Measurements from ENCODE around the gene AIP. TPM values are rescaled to one million over a fixed set of nuclear protein-coding genes. Genes with fewer than 3 reads are reported as not detected.

AIP gene
- total RNA-seq, 1 experiment from 2014 or later = 35.6 TPM

GRCh38 chr11:67528376-67528775, 45.5 kb downstream of the AIP start:
- Histone ChIP-seq H3K79me1 (ENCODE audit: insufficient read depth, low read depth, low read length, poor library complexity, severe bottlenecking) (no peaks in the 10 kb centered on the region), H2BK5ac (ENCODE audit: insufficient read length, low read length) (no peak overlapping the region), H2AK5ac (ENCODE audit: insufficient read length, low read length) (no peak overlapping the region), H2AFZ (ENCODE audit: low read length) (no peak overlapping the region), H3K14ac (ENCODE audit: insufficient read depth, low read length) (no peak overlapping the region), H4K20me1 (ENCODE audit: control insufficient read depth, insufficient read depth, insufficient read length) (no peaks in the 10 kb centered on the region), H3K23ac (ENCODE audit: insufficient read length, low read depth, low read length) (no peak overlapping the region), H4K5ac (ENCODE audit: insufficient read length, low read depth, low read length) (no peak overlapping the region), H2BK15ac (ENCODE audit: low read depth, low read length) (no peak overlapping the region), H3K9ac (ENCODE audit: extremely low read depth, insufficient read length, low read length) (no peak overlapping the region), H3K27ac (ENCODE audit: insufficient read length, low read depth, low read length) (no peak overlapping the region), H3K79me2 (ENCODE audit: insufficient read depth, low read length) (no peaks in the 10 kb centered on the region), H4K8ac (replicated peaks; ENCODE audit: insufficient read length, low read depth, low read length) (no peak overlapping the region), H4K91ac (ENCODE audit: insufficient read length, low read depth, low read length) (no peak overlapping the region), H3K18ac (ENCODE audit: insufficient read length, low read depth, low read length) (no peak overlapping the region), H2BK12ac (ENCODE audit: insufficient read length, low read depth, low read length) (no peak overlapping the region), H3K4me2 (ENCODE audit: insufficient read depth, insufficient read length, low read length) (no peak overlapping the region), H3T11ph (ENCODE audit: low read length) (no peak overlapping the region), H2BK20ac (ENCODE audit: low read depth, low read length, poor library complexity, severe bottlenecking) (no peak overlapping the region), H3K4me1 (ENCODE audit: insufficient read depth, low read length) (no peaks in the 10 kb centered on the region), H3K23me2 (ENCODE audit: insufficient read length, low read depth, low read length, poor library complexity, severe bottlenecking) (no peaks in the 10 kb centered on the region), H3K4ac (ENCODE audit: low read depth, low read length) (no peak overlapping the region), H3K27me3 (ENCODE audit: insufficient read depth, low read length) (no peaks in the 10 kb centered on the region), H3K9me3 (ENCODE audit: control insufficient read depth, low read depth, low read length) (peaks cover 2% of the 10 kb centered on the region), H3K56ac (ENCODE audit: insufficient read length, low read depth, low read length) (no peak overlapping the region), H2BK120ac (ENCODE audit: low read depth, low read length, poor library complexity, severe bottlenecking) (no peak overlapping the region)
- TF ChIP-seq, protein P1, sequence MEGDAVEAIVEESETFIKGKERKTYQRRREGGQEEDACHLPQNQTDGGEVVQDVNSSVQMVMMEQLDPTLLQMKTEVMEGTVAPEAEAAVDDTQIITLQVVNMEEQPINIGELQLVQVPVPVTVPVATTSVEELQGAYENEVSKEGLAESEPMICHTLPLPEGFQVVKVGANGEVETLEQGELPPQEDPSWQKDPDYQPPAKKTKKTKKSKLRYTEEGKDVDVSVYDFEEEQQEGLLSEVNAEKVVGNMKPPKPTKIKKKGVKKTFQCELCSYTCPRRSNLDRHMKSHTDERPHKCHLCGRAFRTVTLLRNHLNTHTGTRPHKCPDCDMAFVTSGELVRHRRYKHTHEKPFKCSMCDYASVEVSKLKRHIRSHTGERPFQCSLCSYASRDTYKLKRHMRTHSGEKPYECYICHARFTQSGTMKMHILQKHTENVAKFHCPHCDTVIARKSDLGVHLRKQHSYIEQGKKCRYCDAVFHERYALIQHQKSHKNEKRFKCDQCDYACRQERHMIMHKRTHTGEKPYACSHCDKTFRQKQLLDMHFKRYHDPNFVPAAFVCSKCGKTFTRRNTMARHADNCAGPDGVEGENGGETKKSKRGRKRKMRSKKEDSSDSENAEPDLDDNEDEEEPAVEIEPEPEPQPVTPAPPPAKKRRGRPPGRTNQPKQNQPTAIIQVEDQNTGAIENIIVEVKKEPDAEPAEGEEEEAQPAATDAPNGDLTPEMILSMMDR (conservative IDR thresholded peaks at IDR 0.05) = no peak
- peaks cover 25% of the 10 kb centered on the region for H3K27me3 Mint-ChIP-seq (ENCODE audit: low read depth)
- no peak for DNase-seq
- peaks cover 13 to 17% of the 10 kb centered on the region in 2 experiments for H3K9me3 Mint-ChIP-seq
- no CpG with 5 or more reads among the region's 4 CpGs for WGBS (ENCODE audit: extremely low coverage, insufficient read length, low lambda C conversion rate)
- peaks cover 0 to 8% of the 10 kb centered on the region in 2 experiments; a peak in 1 of 4 replicates for H3K4me1 Mint-ChIP-seq
- peaks cover 0 to 1% (median 0%) of the 10 kb centered on the region in 3 experiments; a peak in 3 of 7 replicates for H3K36me3 Mint-ChIP-seq (ENCODE audit: insufficient read depth in 1 of 3, low read depth in 3 of 3)
- no peak overlapping the region for H3K27ac Mint-ChIP-seq
- H3K4me3 Mint-ChIP-seq = no peak overlapping the region

All from H9 (cell line).